NCI-H82 treated with DMSO at 0.1 percent for 48 hours (cell line): ENCODE measurements around the gene IL1RAPL2.

Experiments
- DNase-seq: peaks from one replicate; lab custom pipeline; 2025; ENCODE audit not compliant: unreplicated experiment; lab: John Stamatoyannopoulos, UW

IL1RAPL2 gene

DNA sequence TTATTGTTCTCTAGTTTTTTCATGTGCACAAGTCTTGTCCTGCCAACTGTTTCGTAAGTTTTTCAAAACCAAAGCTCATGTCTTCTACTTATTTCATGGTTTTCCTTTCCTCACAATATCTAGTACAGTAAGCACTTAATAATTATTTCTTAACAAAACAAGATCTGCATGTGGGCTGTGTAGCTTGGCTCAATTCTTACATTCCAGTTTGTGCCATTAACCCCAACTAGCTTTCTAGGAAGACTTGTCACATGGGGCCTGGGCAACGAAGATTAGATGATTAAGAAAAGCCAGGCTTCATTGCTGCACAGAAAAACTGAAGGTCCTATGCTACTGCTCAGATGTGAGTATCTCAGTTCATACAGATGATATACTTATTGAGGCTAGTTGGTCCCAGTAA, 809.8 kb downstream of the IL1RAPL2 start:
- DNase-seq = no peak

- DNase-seq = no peak
Measured at GRCh38 chrX:105424729-105425128, 858.7 kb downstream of the IL1RAPL2 start.

DNA sequence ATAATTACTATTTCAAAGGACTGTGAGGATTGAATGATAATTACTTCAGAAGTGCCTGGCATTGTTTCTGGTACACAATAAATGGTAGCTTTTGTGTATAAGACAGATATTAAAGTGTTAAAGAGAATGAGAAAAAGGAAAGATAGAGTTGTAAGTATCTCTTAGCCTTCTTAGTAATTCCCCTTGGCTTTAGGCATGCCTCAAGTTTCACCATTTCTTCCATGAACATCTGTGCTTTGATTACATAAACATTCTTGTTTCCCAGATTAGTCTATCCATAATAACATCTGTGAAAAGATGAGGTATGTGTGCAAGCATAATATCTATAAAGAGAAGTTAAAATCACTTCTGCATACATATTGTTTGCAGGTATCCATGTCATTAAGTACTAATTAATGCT, 885.4 kb downstream of the IL1RAPL2 start:
- DNase-seq = no peak

GRCh38 chrX:105458846-105459245, 892.8 kb downstream of the IL1RAPL2 start:
- DNase-seq = no peak

- no peak for DNase-seq
Measured at GRCh38 chrX:105460376-105460775, 894.4 kb downstream of the IL1RAPL2 start.

DNA sequence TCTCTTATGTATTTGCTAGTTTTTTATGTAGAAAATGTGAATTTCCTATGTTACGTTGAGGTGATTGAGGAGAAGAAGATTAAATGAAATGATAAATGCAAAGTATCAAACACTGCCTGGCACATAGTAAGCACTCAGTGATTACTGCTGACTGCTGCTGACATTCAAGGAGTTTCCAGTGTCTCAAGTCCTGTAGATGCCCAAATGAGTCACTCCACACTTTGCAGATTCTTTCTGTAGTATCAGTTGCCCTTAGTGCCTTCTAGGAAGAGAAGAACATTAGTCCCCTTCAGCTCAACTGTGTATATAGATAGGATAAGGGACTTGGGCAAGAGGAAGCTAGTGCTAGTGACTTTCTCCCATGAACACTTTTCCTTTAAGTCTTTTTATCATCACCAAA, 895.0 kb downstream of the IL1RAPL2 start:
- DNase-seq = no peak

DNA sequence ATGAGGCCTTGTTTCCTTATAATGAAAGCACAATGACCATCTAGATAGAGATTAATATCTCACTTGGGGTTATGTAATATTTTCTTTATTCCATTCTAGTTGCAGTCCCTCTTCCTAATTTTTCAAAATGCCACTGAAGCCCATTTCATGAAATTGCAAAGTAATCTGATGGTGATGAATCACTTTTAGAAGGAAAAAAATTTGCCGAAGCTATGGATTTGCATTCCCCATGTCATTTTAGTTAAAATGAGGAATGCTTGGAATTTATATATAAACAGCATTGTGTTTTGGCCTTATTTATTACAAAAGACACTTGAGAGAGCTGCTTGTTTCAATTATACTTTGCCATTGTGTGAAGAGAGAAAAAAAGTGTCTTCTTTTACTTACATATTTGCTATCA, 896.2 kb downstream of the IL1RAPL2 start:
- DNase-seq = no peak

DNA sequence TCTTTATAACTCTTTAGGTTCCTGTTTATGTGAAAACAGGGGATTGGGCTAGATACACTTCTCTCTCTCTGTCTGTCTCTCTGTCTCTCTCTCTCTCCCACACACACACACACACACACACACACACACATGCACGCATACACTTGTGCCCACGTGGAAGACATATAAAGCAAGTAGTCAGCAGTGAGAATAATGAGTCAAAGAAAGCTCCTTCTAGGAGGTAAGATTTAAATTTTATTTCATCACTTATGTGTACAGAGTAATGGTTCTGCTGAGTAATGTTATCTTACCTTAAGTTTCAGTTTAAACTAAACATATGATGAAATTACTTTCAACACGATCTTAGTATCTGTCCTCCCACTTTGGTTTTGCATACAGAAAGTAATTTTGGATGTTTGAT, 897.5 kb downstream of the IL1RAPL2 start:
- no peak for DNase-seq

- DNase-seq = no peak
Measured at GRCh38 chrX:105464618-105465017, 898.6 kb downstream of the IL1RAPL2 start.

GRCh38 chrX:105468741-105469140, 902.7 kb downstream of the IL1RAPL2 start:
- no peak for DNase-seq

- DNase-seq = no peak
Measured at GRCh38 chrX:105471597-105471996, 905.6 kb downstream of the IL1RAPL2 start.

GRCh38 chrX:105475801-105476200, 909.8 kb downstream of the IL1RAPL2 start:
- DNase-seq = no peak

- DNase-seq = no peak
Measured at GRCh38 chrX:105477351-105477750, 911.4 kb downstream of the IL1RAPL2 start.

- DNase-seq = no peak
Measured at GRCh38 chrX:105480646-105481310, 914.8 kb downstream of the IL1RAPL2 start.

DNA sequence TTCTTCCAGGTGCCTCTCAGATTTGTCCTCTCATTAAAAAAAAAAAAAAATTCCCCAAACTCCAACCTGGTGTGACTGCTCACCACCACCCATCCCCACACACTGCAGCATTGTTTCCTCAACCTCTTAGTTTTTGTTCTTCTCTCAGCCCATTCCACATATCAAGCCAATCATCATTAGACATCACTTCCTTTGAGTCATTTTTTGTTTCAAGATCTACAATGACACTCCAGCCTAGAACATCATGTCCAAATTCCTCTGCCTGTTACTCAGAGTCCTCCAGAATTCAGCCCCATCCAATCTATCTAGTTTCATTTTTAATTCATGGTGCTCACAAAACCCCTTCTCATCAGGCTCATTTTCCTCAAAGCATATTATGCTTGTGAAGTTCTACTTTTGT, 917.0 kb downstream of the IL1RAPL2 start:
- no peak for DNase-seq

DNA sequence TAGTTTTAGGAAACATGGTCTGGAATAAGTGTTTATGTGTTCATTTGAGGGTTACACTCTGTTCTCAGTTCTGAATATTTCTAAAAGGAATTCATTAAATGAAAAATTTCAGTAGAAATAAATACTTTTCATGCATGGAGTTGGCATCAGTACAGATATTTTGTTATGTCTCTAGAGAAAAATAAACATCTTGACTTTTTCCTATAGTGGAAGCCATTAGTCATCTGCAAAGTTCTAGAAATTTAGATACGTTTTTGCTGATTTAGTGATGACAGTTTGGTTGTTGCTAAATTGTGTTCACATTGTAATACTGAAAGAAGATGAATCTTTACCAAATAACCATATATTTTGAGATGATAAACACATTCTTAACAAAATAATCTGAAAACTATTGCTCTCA, 922.7 kb downstream of the IL1RAPL2 start:
- no peak for DNase-seq

GRCh38 chrX:105495376-105495775, 929.4 kb downstream of the IL1RAPL2 start:
- DNase-seq = no peak

DNA sequence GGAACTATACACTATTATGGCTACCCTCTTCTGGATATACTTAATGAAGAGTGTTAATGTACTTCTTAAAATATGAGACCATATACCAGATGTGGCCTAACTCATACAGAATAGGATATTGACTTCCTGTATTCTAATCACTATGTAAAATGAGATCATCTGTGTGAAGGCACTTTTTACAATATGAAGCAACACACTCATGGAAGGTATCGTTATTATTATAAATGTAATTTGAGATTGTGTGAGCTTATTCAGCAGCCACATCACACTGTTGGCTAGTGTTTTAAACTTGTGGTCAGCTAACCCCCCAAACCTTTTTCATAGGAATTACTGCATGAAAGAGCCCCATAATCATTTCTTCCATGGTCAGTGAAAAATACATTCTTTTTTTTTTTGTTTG, 936.3 kb downstream of the IL1RAPL2 start:
- DNase-seq = no peak

- no peak for DNase-seq
Measured at GRCh38 chrX:105515561-105515960, 949.6 kb downstream of the IL1RAPL2 start.

DNA sequence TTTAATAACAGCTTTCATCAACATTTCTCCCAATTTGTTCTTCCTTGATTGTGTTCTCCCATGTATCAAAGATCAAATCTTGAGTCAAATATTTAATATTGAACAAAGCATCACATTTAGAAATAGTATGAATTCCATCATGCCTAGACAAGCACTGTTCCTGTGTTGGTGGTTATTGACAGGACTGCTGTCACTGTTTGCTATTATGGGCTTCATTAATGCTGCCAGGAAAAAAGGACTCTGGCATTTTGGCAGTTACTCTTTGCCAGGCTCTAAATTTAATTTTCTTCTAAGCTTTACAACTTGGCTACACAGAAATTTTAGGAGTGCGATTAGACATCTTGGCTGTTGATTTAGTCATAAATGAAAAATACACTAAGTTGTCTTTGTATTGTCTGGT, 960.4 kb downstream of the IL1RAPL2 start:
- no peak for DNase-seq

DNA sequence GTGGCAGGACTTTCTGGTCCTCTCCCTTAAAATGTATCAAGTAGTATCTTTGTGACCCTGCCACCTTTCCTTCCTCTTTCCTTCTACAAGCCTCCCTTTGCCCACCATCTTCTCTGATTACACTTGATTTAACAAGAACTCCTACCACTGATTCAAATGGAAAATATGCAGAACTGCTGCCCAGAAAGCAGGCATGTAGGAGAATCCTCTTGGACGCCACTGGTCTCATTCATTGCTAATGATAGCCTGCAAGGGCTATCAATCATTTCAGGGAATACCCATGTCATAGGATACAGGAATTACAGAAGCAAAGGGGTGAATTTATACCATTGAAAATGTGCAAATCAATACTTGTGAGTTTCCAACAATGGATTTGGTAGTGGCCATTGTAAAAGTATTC, 961.8 kb downstream of the IL1RAPL2 start:
- DNase-seq = no peak

DNA sequence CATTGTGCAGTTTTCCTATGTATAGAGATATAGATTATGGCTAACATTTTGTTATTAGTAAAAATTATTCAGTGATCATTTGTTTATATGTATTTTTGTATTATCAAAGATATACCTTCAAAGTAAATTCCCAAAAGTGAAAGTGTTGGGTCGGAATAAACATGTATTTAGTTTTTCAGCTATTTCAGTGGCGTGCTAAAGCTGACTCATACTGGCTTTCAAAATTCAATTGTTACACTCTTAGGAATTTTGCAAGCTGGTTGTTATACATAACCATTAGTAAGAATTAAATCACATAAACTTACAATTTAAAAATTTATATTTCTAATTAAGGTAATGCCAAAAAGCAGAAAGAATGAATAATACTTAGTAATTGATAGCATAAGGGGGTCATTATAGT, 968.0 kb downstream of the IL1RAPL2 start:
- no peak for DNase-seq

DNA sequence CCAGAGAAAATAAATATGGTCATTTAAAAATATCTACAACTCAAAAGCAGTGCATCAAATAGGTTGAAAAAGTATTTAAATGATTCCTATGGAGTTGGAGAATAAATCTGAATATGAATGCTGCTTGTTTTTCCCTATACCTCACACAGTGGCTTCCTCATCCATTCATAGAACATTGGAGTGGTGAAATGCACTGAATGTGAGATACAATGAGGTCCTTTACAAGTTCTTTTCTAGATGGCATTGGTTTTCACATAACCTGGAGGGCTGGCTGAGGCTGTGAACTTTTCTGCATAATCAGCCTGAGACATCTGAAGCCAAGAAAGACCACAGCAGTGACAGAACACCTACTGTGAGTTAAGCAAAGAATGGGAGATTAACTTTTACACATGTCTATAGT, 977.3 kb downstream of the IL1RAPL2 start:
- no peak for DNase-seq
